ENCODE data around the gene PODXL2. TPM values are rescaled to one million over a fixed set of nuclear protein-coding genes. Genes with fewer than 3 reads are reported as not detected.

Gene PODXL2
- total and polyA plus RNA-seq, 2 experiments from 2014 or later = 18.4 to 57.6 TPM

- TF ChIP-seq NANOG (IDR thresholded peaks at IDR 0.05; ENCODE audit: borderline replicate concordance) = no peak
- H3F3A ChIP-seq (replicated peaks; ENCODE audit: low read depth) = no peaks in the 10 kb centered on the region
- no peaks in the 10 kb centered on the region for H3K9me3 Mint-ChIP-seq
- H3K4me3 Mint-ChIP-seq = no peak overlapping the region
- H3K4me1 ChIP-seq (ENCODE audit: insufficient read depth) = no peaks in the 10 kb centered on the region
- no peaks in the 10 kb centered on the region for H3K27me3 ChIP-seq (ENCODE audit: insufficient read depth)
- no peak overlapping the region for H2AFZ ChIP-seq
- peaks cover 4% of the 10 kb centered on the region; the same call in 1 of the 3 replicates for H3K4me1 Mint-ChIP-seq
- no peaks in the 10 kb centered on the region for H3K9me2 ChIP-seq (ENCODE audit: insufficient read depth)
- H3K27ac Mint-ChIP-seq = no peak overlapping the region
- H3K4me2 ChIP-seq = no peak overlapping the region
- H3K36me3 ChIP-seq (ENCODE audit: insufficient read depth) = peaks cover 70% of the 10 kb centered on the region
- H4K20me1 ChIP-seq (replicated peaks; ENCODE audit: insufficient read depth) = peaks cover 38% of the 10 kb centered on the region
- H3K27ac ChIP-seq (ENCODE audit: low read depth) = no peak overlapping the region
- no peak for DNase-seq (ENCODE audit: low spot score)
- no peak for ATAC-seq
- peaks cover 96% of the 10 kb centered on the region for H3K36me3 Mint-ChIP-seq (ENCODE audit: low read depth)
- peaks cover 39% of the 10 kb centered on the region for H3K79me2 ChIP-seq (replicated peaks; ENCODE audit: insufficient read depth)
- H3K27me3 Mint-ChIP-seq (ENCODE audit: insufficient read depth, low read depth, poor library complexity) = peaks cover 1% of the 10 kb centered on the region
- no peak overlapping the region for H3K4me3 ChIP-seq
These were observed 20.6 kb upstream of the PODXL2 start for GRCh38 chr3:127608362-127608718.

- Histone ChIP-seq H3K79me2 (replicated peaks; ENCODE audit: insufficient read depth) (peaks cover 45% of the 10 kb centered on the region), H2AFZ (no peak overlapping the region), H3K27ac (ENCODE audit: low read depth) (no peak overlapping the region), H3K4me2 (no peak overlapping the region), H3K36me3 (ENCODE audit: insufficient read depth) (peaks cover 67% of the 10 kb centered on the region), H3F3A (replicated peaks; ENCODE audit: low read depth) (no peaks in the 10 kb centered on the region), H3K4me3 (no peak overlapping the region), H4K20me1 (replicated peaks; ENCODE audit: insufficient read depth) (peaks cover 44% of the 10 kb centered on the region; the same call in 1 of the 2 replicates), H3K9me2 (ENCODE audit: insufficient read depth) (no peaks in the 10 kb centered on the region), H3K27me3 (ENCODE audit: insufficient read depth) (no peaks in the 10 kb centered on the region), H3K4me1 (ENCODE audit: insufficient read depth) (no peaks in the 10 kb centered on the region)
- DNase-seq (ENCODE audit: low spot score) = no peak
- no peaks in the 10 kb centered on the region for H3K9me3 Mint-ChIP-seq
- H3K27me3 Mint-ChIP-seq (ENCODE audit: insufficient read depth, low read depth, poor library complexity) = peaks cover 1% of the 10 kb centered on the region
- ATAC-seq = no peak
- no peak overlapping the region for H3K4me3 Mint-ChIP-seq
- peaks cover 6% of the 10 kb centered on the region; the same call in 1 of the 3 replicates for H3K4me1 Mint-ChIP-seq
- no peak overlapping the region for H3K27ac Mint-ChIP-seq
- H3K36me3 Mint-ChIP-seq (ENCODE audit: low read depth) = peaks cover 97% of the 10 kb centered on the region
- no peak for TF ChIP-seq ZNF331 (CRISPR knock-in tag; IDR thresholded peaks at IDR 0.05; ENCODE audit: low read depth)
- TF ChIP-seq NANOG (IDR thresholded peaks at IDR 0.05; ENCODE audit: borderline replicate concordance) = no peak
- no peak for TF ChIP-seq JUNB (IDR thresholded peaks at IDR 0.05; ENCODE audit: unreplicated experiment)
- TF ChIP-seq CTCF (conservative IDR thresholded peaks at IDR 0.05; ENCODE audit: low read depth in 2 of 2) = no peak
- no peak for TF ChIP-seq EZH2 (IDR thresholded peaks at IDR 0.05; ENCODE audit: low read depth, unreplicated experiment)
- TF ChIP-seq, protein P1, sequence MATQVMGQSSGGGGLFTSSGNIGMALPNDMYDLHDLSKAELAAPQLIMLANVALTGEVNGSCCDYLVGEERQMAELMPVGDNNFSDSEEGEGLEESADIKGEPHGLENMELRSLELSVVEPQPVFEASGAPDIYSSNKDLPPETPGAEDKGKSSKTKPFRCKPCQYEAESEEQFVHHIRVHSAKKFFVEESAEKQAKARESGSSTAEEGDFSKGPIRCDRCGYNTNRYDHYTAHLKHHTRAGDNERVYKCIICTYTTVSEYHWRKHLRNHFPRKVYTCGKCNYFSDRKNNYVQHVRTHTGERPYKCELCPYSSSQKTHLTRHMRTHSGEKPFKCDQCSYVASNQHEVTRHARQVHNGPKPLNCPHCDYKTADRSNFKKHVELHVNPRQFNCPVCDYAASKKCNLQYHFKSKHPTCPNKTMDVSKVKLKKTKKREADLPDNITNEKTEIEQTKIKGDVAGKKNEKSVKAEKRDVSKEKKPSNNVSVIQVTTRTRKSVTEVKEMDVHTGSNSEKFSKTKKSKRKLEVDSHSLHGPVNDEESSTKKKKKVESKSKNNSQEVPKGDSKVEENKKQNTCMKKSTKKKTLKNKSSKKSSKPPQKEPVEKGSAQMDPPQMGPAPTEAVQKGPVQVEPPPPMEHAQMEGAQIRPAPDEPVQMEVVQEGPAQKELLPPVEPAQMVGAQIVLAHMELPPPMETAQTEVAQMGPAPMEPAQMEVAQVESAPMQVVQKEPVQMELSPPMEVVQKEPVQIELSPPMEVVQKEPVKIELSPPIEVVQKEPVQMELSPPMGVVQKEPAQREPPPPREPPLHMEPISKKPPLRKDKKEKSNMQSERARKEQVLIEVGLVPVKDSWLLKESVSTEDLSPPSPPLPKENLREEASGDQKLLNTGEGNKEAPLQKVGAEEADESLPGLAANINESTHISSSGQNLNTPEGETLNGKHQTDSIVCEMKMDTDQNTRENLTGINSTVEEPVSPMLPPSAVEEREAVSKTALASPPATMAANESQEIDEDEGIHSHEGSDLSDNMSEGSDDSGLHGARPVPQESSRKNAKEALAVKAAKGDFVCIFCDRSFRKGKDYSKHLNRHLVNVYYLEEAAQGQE (IDR thresholded peaks at IDR 0.05; ENCODE audit: unreplicated experiment) = no peak
- TF ChIP-seq, protein P2, sequence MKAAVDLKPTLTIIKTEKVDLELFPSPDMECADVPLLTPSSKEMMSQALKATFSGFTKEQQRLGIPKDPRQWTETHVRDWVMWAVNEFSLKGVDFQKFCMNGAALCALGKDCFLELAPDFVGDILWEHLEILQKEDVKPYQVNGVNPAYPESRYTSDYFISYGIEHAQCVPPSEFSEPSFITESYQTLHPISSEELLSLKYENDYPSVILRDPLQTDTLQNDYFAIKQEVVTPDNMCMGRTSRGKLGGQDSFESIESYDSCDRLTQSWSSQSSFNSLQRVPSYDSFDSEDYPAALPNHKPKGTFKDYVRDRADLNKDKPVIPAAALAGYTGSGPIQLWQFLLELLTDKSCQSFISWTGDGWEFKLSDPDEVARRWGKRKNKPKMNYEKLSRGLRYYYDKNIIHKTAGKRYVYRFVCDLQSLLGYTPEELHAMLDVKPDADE (IDR thresholded peaks at IDR 0.05) = no peak
- TF ChIP-seq CREB1 (CRISPR knock-in tag; IDR thresholded peaks at IDR 0.05; ENCODE audit: low read depth) = no peak
- TF ChIP-seq STAT1 (IDR thresholded peaks at IDR 0.05; ENCODE audit: unreplicated experiment) = no peak
- no peak for TF ChIP-seq ZNF114 (CRISPR knock-in tag; IDR thresholded peaks at IDR 0.05)
These were observed 18.9 kb upstream of the PODXL2 start for GRCh38 chr3:127610105-127610504.
